Uterus (tissue), 4 donors: ENCODE measurements around the gene STT3B. TPM values are rescaled to one million over a fixed set of nuclear protein-coding genes. Genes with fewer than 3 reads are reported as not detected.

ENCODE experiments used
- DNase-seq, 2 donors: peaks; one replicate each; pipeline ENCODE4 v3.0.0-alpha.2; 2019 to 2020
- H3K27ac ChIP-seq, 2 donors: fragments of 200-600 bp; sonication (generic); 1 replicate in 1 of 2; 2 replicates in 1 of 2; pipeline ENCODE4 v1.5.1; 2016 to 2018
- H3K27me3 ChIP-seq, 2 donors: fragments of 200-600 bp; sonication (generic); one replicate each; pipeline ENCODE4 v1.5.1; 2018 to 2019; ENCODE audit warnings: control low read depth in 1 of 2
- H3K36me3 ChIP-seq, 2 donors: fragments of 200-600 bp; sonication (generic); one replicate each; pipeline ENCODE4 v1.5.1; 2019; ENCODE audit warnings: control low read depth in 1 of 2
- H3K4me1 ChIP-seq, 2 donors: fragments of 200-600 bp; sonication (generic); one replicate each; pipeline ENCODE4 v1.5.1; 2018 to 2019; ENCODE audit warnings: control low read depth in 1 of 2
- H3K4me3 ChIP-seq, 2 donors: fragments of 200-600 bp; sonication (generic); 1 replicate in 1 of 2; 2 replicates in 1 of 2; pipeline ENCODE4 v1.5.1; 2018 to 2019; ENCODE audit warnings: mild to moderate bottlenecking in 1 of 2
- H3K9me3 ChIP-seq, 2 donors: fragments of 200-600 bp; sonication (generic); one replicate each; pipeline ENCODE4 v1.5.1; 2019; ENCODE audit warnings: control low read depth in 1 of 2
- CTCF ChIP-seq, 4 experiments: fragments of 200-600 bp in 2 of 4; fragments of 450-650 bp in 2 of 4; sonication (generic) in 2 of 4; IDR thresholded peaks; one replicate each; pipeline ENCODE4 v1.5.1; 2016 to 2019; ENCODE audit warnings: antibody characterized with exemption in 4 of 4, mild to moderate bottlenecking in 2 of 4, moderate library complexity in 1 of 4
- POLR2A ChIP-seq, 2 donors: fragments of 450-650 bp; IDR thresholded peaks; one replicate each; pipeline ENCODE4 v1.6.1; 2016; ENCODE audit warnings: antibody characterized with exemption in 2 of 2, mild to moderate bottlenecking in 1 of 2, moderate library complexity in 1 of 2
- intact Hi-C: fragments of 100-400 bp; cut with DNase I; formaldehyde crosslinking; loops from one replicate; pipeline ENCODE4 v1.15.1; 2023; ENCODE audit warnings: low total_unique reads
- total RNA-seq, 4 donors: library from RNA; depleted of rRNA in 3 of 4; stranded (reverse); fragments of >200 nt in 3 of 4; gene quantifications; one replicate each; pipeline versions ENCODE4 v1.1.0 to v1.2.4, GENCODE V29; 2014 to 2023
- donor health status: DM: yes; HTN: yes; CAD: no.

The STT3B gene
- total RNA-seq, 4 donors from 2014 or later: 57.1 to 233 (median 96.0) TPM

GRCh38 chr3:31530039-31530959, 2.4 kb upstream of the STT3B start:
- H3K9me3 ChIP-seq: no peaks in the 10 kb centered on the region
- H3K4me1 ChIP-seq: peaks cover 0 to 3% of the 10 kb centered on the region in 2 donors
- peak overlapping the region in 1 of 2 donors; percentile 96 for H3K27ac ChIP-seq
- intact Hi-C loops: no loop called here
- H3K36me3 ChIP-seq: no peaks in the 10 kb centered on the region
- TF ChIP-seq POLR2A (IDR thresholded peaks at IDR 0.05) (no peak), CTCF (IDR thresholded peaks at IDR 0.05) (no peak)
- H3K4me3 ChIP-seq: no peak overlapping the region
- no peaks in the 10 kb centered on the region for H3K27me3 ChIP-seq
- no peak for DNase-seq

- no peak for DNase-seq
- H3K9me3 ChIP-seq: no peaks in the 10 kb centered on the region
- peak overlapping the region; percentile 79 to 100 for H3K4me3 ChIP-seq
- TF ChIP-seq POLR2A (IDR thresholded peaks at IDR 0.05) (no peak), CTCF (IDR thresholded peaks at IDR 0.05) (no peak)
- H3K4me1 ChIP-seq: peaks cover 0 to 3% of the 10 kb centered on the region in 2 donors
- intact Hi-C loops: no loop called here
- no peaks in the 10 kb centered on the region for H3K27me3 ChIP-seq
- peak overlapping the region; percentile 96 to 98 for H3K27ac ChIP-seq
- no peaks in the 10 kb centered on the region for H3K36me3 ChIP-seq
These were observed 1.8 kb upstream of the STT3B start for GRCh38 chr3:31530960-31531335.

- Histone ChIP-seq H3K27me3 (no peaks in the 10 kb centered on the region), H3K36me3 (no peaks in the 10 kb centered on the region), H3K4me1 (peaks cover 0 to 3% of the 10 kb centered on the region in 2 donors), H3K4me3 (peak overlapping the region; percentile 79 to 100), H3K9me3 (no peaks in the 10 kb centered on the region), H3K27ac (peak overlapping the region; percentile 96 to 98)
- no peak for DNase-seq
- intact Hi-C loops: no loop called here
- TF ChIP-seq CTCF (IDR thresholded peaks at IDR 0.05) (peak in 1 of 4 experiments; percentile 41), POLR2A (IDR thresholded peaks at IDR 0.05) (no peak)
These were observed 1.2 kb upstream of the STT3B start for GRCh38 chr3:31531452-31531991.

GRCh38 chr3:31531992-31532586, 636 bp upstream of the STT3B start:
- peak in 1 of 4 experiments; percentile 34 for TF ChIP-seq CTCF (IDR thresholded peaks at IDR 0.05)
- peak; percentile 77 to 95 for TF ChIP-seq POLR2A (IDR thresholded peaks at IDR 0.05)
- intact Hi-C loops: no loop called here
- Histone ChIP-seq H3K27me3 (no peaks in the 10 kb centered on the region), H3K27ac (peak overlapping the region; percentile 96 to 98), H3K4me1 (peaks cover 0 to 3% of the 10 kb centered on the region in 2 donors), H3K9me3 (no peaks in the 10 kb centered on the region), H3K4me3 (peak overlapping the region; percentile 80 to 100), H3K36me3 (no peaks in the 10 kb centered on the region)
- DNase-seq: peak; percentile 99
